CD14-positive monocyte (primary cell): Measurements from ENCODE around the gene ASIC2. TPM values are rescaled to one million over a fixed set of nuclear protein-coding genes. Genes with fewer than 3 reads are reported as not detected.

ENCODE experiments used
- DNase-seq, 3 donors: peaks; one replicate each; pipeline ENCODE4 v3.0.0-alpha.2; 2011 to 2022
- H2AFZ ChIP-seq: 2 replicates; pipeline ENCODE4 v1.6.0; 2012; ENCODE audit warnings: mild to moderate bottlenecking, low read depth, low read length, inconsistent platforms; ENCODE audit not compliant: insufficient read depth, poor library complexity, severe bottlenecking
- H3K27ac ChIP-seq, 2 donors: 1 replicate in 1 of 2; 2 replicates in 1 of 2; pipeline ENCODE4 v1.5.1; 2012 to 2013; ENCODE audit warnings: low read length in 2 of 2, control low read depth in 1 of 2, inconsistent platforms in 1 of 2, low read depth in 1 of 2, mild to moderate bottlenecking in 1 of 2
- H3K27me3 ChIP-seq, 2 donors: one replicate each; pipeline versions ENCODE4 v1.6.0 to v1.6.1; 2011 to 2013; ENCODE audit warnings: low read length in 2 of 2; ENCODE audit not compliant: control insufficient read depth in 2 of 2, insufficient read depth in 2 of 2
- H3K36me3 ChIP-seq, 2 donors: replicated peaks in 1 of 2; 1 replicate in 1 of 2; 2 replicates in 1 of 2; pipeline versions ENCODE4 v1.5.1 to v1.6.1; 2012 to 2013; ENCODE audit warnings: low read length in 2 of 2, control low read depth in 1 of 2, inconsistent platforms in 1 of 2, mild to moderate bottlenecking in 1 of 2; ENCODE audit not compliant: insufficient read depth in 2 of 2, control insufficient read depth in 1 of 2
- H3K4me1 ChIP-seq, 2 donors: 1 replicate in 1 of 2; 2 replicates in 1 of 2; pipeline versions ENCODE4 v1.5.1 to v1.6.1; 2012 to 2013; ENCODE audit warnings: low read length in 2 of 2, control low read depth in 1 of 2, inconsistent platforms in 1 of 2, mild to moderate bottlenecking in 1 of 2, moderate library complexity in 1 of 2; ENCODE audit not compliant: insufficient read depth in 2 of 2, control insufficient read depth in 1 of 2
- H3K4me2 ChIP-seq: replicated peaks from 2 replicates; pipeline ENCODE3; 2012; ENCODE audit warnings: low read length, moderate library complexity, mild to moderate bottlenecking; ENCODE audit not compliant: poor library complexity, severe bottlenecking; ENCODE audit errors: extremely low read depth
- H3K4me3 ChIP-seq, 3 experiments: fragments of 200-600 bp in 1 of 3; sonication (generic) in 1 of 3; replicated peaks in 1 of 3; 1 replicate in 2 of 3; 2 replicates in 1 of 3; pipeline ENCODE4 v1.5.1; 2011 to 2013; ENCODE audit warnings: low read length in 3 of 3, mild to moderate bottlenecking in 3 of 3, control low read depth in 2 of 3, low read depth in 2 of 3, inconsistent platforms in 1 of 3, moderate library complexity in 1 of 3
- H3K79me2 ChIP-seq: 2 replicates; pipeline ENCODE4 v1.6.0; 2012; ENCODE audit warnings: mild to moderate bottlenecking, control low read depth, inconsistent platforms, low read length, moderate library complexity; ENCODE audit not compliant: insufficient read depth
- H3K9ac ChIP-seq: 2 replicates; pipeline ENCODE4 v1.6.0; 2017; ENCODE audit warnings: low read length, mild to moderate bottlenecking; ENCODE audit not compliant: insufficient read depth, poor library complexity, severe bottlenecking
- H3K9me3 ChIP-seq, 2 donors: replicated peaks in 1 of 2; 1 replicate in 1 of 2; 2 replicates in 1 of 2; pipeline versions ENCODE4 v1.5.1 to v1.6.1; 2012 to 2013; ENCODE audit warnings: low read length in 2 of 2, control low read depth in 1 of 2; ENCODE audit not compliant: control insufficient read depth in 1 of 2, insufficient read depth in 1 of 2
- H4K20me1 ChIP-seq: 2 replicates; pipeline ENCODE4 v1.6.0; 2012; ENCODE audit warnings: mild to moderate bottlenecking, low read length, control low read depth, moderate library complexity; ENCODE audit not compliant: insufficient read depth
- H3K27ac Mint-ChIP-seq, 7 donors: one replicate each; pipeline ENCODE4 v1.8.0; 2020; ENCODE audit warnings: mild to moderate bottlenecking in 7 of 7, mixed read lengths in 7 of 7, moderate library complexity in 6 of 7, inconsistent platforms in 2 of 7
- H3K27me3 Mint-ChIP-seq, 3 donors: one replicate each; pipeline ENCODE4 v1.8.0; 2021 to 2022; ENCODE audit warnings: low read depth in 3 of 3, mild to moderate bottlenecking in 3 of 3, mixed read lengths in 3 of 3, moderate library complexity in 3 of 3, inconsistent platforms in 1 of 3
- H3K36me3 Mint-ChIP-seq, 2 donors: one replicate each; pipeline ENCODE4 v1.8.0; 2020; ENCODE audit warnings: mixed read lengths in 2 of 2, inconsistent platforms in 1 of 2, mild to moderate bottlenecking in 1 of 2
- H3K4me1 Mint-ChIP-seq: one replicate; pipeline ENCODE4 v1.8.0; 2020; ENCODE audit warnings: mild to moderate bottlenecking, mixed read lengths
- H3K4me3 Mint-ChIP-seq, 2 donors: one replicate each; pipeline ENCODE4 v1.8.0; 2020; ENCODE audit warnings: mild to moderate bottlenecking in 2 of 2, mixed read lengths in 2 of 2, moderate library complexity in 1 of 2
- H3K9me3 Mint-ChIP-seq, 7 donors: one replicate each; pipeline ENCODE4 v1.8.0; 2020 to 2022; ENCODE audit warnings: mixed read lengths in 7 of 7, mild to moderate bottlenecking in 6 of 7, moderate library complexity in 6 of 7, inconsistent platforms in 2 of 7
- CTCF ChIP-seq: fragments of 200-600 bp; IDR thresholded peaks from one replicate; pipeline ENCODE4 v1.8.0; 2022; ENCODE audit warnings: antibody characterized with exemption, mild to moderate bottlenecking
- WGBS: methylation state at CpG from one replicate; pipeline ENCODE4 v1.1.5; 2013; ENCODE audit warnings: missing lambda C conversion rate; ENCODE audit not compliant: insufficient coverage; 5-methylcytosine and 5-hydroxymethylcytosine counted together
- intact Hi-C, 2 donors: fragments of 100-400 bp; cut with micrococcal nuclease; formaldehyde crosslinking; loops; one replicate each; pipeline versions ENCODE4 v1.15.0 to v1.15.1; 2023
- polyA plus RNA-seq, 3 donors: library from polyadenylated mRNA; depleted of rRNA in 1 of 3; unstranded in 2 of 3; stranded (reverse) in 1 of 3; fragments of 300-500 nt in 2 of 3; fragments of >200 nt in 1 of 3; fragmentation: Illumina TruSeq in 2 of 3; gene quantifications; 1 replicate in 2 of 3; 2 replicates in 1 of 3; pipeline ENCODE4 v1.2.3, GENCODE V29; 2012 to 2021

The ASIC2 gene
- polyA plus RNA-seq, 3 donors: not detected

- H3K36me3 Mint-ChIP-seq: no peaks in the 10 kb centered on the region
These were observed 50.5 kb downstream of the ASIC2 start for GRCh38 chr17:33242375-33243124.

GRCh38 chr17:33241390-33241789, 51.7 kb downstream of the ASIC2 start:
- H3K9me3 ChIP-seq: no peaks in the 10 kb centered on the region
- H3K4me3 Mint-ChIP-seq: no peak overlapping the region
- no peak for TF ChIP-seq CTCF
- no peaks in the 10 kb centered on the region for H3K4me1 ChIP-seq
- no peaks in the 10 kb centered on the region for H3K79me2 ChIP-seq
- H3K27ac Mint-ChIP-seq: no peak overlapping the region
- no peak overlapping the region for H2AFZ ChIP-seq
- no peaks in the 10 kb centered on the region for H4K20me1 ChIP-seq
- peaks cover 3 to 13% (median 6%) of the 10 kb centered on the region in 3 donors for H3K27me3 Mint-ChIP-seq
- no peaks in the 10 kb centered on the region for H3K36me3 Mint-ChIP-seq
- H3K4me3 ChIP-seq: no peak overlapping the region
- DNase-seq: no peak
- no peaks in the 10 kb centered on the region for H3K36me3 ChIP-seq
- intact Hi-C loops: no loop called here
- no peaks in the 10 kb centered on the region for H3K9me3 Mint-ChIP-seq
- no peak overlapping the region for H3K9ac ChIP-seq
- H3K27me3 ChIP-seq: no peaks in the 10 kb centered on the region
- H3K4me2 ChIP-seq: no peak overlapping the region
- H3K27ac ChIP-seq: no peak overlapping the region
- no peaks in the 10 kb centered on the region for H3K4me1 Mint-ChIP-seq

More at GRCh38 chr17:33242375-33243124, 50.5 kb downstream of the ASIC2 start:
- H3K4me2 ChIP-seq: no peak overlapping the region
- no peak overlapping the region for H3K27ac Mint-ChIP-seq
- no peaks in the 10 kb centered on the region for H3K27me3 ChIP-seq
- H3K4me1 ChIP-seq: no peaks in the 10 kb centered on the region
- no peak for DNase-seq
- H4K20me1 ChIP-seq: no peaks in the 10 kb centered on the region
- no peak overlapping the region for H2AFZ ChIP-seq
- H3K27me3 Mint-ChIP-seq: peaks cover 3 to 11% (median 3%) of the 10 kb centered on the region in 3 donors
- H3K9ac ChIP-seq: no peak overlapping the region
- H3K79me2 ChIP-seq: no peaks in the 10 kb centered on the region
- H3K4me3 ChIP-seq: no peak overlapping the region
- H3K4me1 Mint-ChIP-seq: no peaks in the 10 kb centered on the region
- H3K27ac ChIP-seq: no peak overlapping the region
- no peaks in the 10 kb centered on the region for H3K9me3 ChIP-seq
- H3K9me3 Mint-ChIP-seq: no peaks in the 10 kb centered on the region
- no peak overlapping the region for H3K4me3 Mint-ChIP-seq
- H3K36me3 ChIP-seq: no peaks in the 10 kb centered on the region
- intact Hi-C loops: no loop called here
- no peak for TF ChIP-seq CTCF
- 94% methylated on average over 3 of the region's 8 CpGs for WGBS
